Measurements from ENCODE around the gene SURF1. TPM values are rescaled to one million over a fixed set of nuclear protein-coding genes. Genes with fewer than 3 reads are reported as not detected.

The SURF1 gene
- polyA plus RNA-seq, 1 donor, result 32.5 TPM

GRCh38 chr9:133375724-133376654 is 19.7 kb upstream of the SURF1 start, which contains the start of the genes STKLD1 and SURF4:
STKLD1 (plus strand) TSS chr9:133376366; CDS start chr9:133376474, 108 bp downstream.
SURF4 (minus strand) TSS chr9:133376060; CDS start chr9:133375969, 91 bp downstream.
- Histone ChIP-seq H3K9me3 (ENCODE audit: control insufficient read depth, low read depth, low read length) (peaks cover 3% of the 10 kb centered on the region), H3K4me1 (ENCODE audit: control insufficient read depth, insufficient read depth, low read length) (peaks cover 31% of the 10 kb centered on the region), H3K4me3 (ENCODE audit: low read length) (peak within 1 kb of the TSS; percentile 75), H3K27me3 (ENCODE audit: control insufficient read depth, insufficient read depth, low read length) (no peaks in the 10 kb centered on the region), H3K27ac (ENCODE audit: low read length) (peak within 1 kb of the TSS; percentile 98), H3K36me3 (ENCODE audit: control insufficient read depth, insufficient read depth, low read length) (peaks cover 27% of the 10 kb centered on the region)
- DNase-seq, result peak; percentile 97 to 99
- WGBS (ENCODE audit: insufficient coverage, low lambda C conversion rate), result no CpG with 5 or more reads among the region's 120 CpGs

DNA sequence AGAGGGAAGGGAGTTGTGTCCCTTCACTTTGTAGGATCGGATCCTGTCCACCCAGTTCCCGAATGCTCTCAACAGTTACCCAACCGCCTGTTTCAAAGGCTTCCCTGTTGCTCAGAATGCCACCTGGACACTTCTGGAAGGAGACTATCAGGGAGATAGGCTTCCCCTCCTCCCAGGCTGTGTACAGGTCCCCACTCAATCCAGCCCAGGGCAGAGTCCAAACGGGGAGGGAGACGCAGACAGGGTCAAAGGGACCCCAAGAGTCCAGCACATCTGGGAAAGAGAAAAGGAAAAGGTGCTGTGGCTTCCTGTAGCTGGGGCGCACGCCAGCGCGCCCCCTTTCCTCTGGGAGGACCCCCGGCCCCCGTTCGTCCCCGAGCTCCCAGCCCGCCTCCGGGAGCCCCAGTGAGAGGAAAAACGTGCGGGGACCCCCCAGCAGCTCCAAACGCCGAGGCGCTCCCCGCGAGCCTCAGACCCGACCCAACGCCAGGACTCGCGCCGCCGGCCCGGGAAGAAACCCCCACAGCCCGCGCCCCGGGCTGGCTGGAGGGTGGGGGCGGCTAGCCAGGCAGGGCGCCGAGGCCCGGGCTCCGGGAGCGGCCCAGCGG is 18.9 kb upstream of the SURF1 start:
- H3K9me3 ChIP-seq (ENCODE audit: control insufficient read depth, low read depth, low read length), result peaks cover 3% of the 10 kb centered on the region
- H3K4me1 ChIP-seq (ENCODE audit: control insufficient read depth, insufficient read depth, low read length), result peaks cover 38% of the 10 kb centered on the region
- DNase-seq, result peak; percentile 88 to 94
- H3K27me3 ChIP-seq (ENCODE audit: control insufficient read depth, insufficient read depth, low read length), result no peaks in the 10 kb centered on the region
- peaks cover 34% of the 10 kb centered on the region for H3K36me3 ChIP-seq (ENCODE audit: control insufficient read depth, insufficient read depth, low read length)
- peak overlapping the region; percentile 75 for H3K4me3 ChIP-seq (ENCODE audit: low read length)
- WGBS (ENCODE audit: insufficient coverage, low lambda C conversion rate), result no CpG with 5 or more reads among the region's 39 CpGs
- H3K27ac ChIP-seq (ENCODE audit: low read length), result peak overlapping the region; percentile 98

- H3K4me3 ChIP-seq (ENCODE audit: low read length), result peak overlapping the region; percentile 75
- no peak for DNase-seq
- peaks cover 3% of the 10 kb centered on the region for H3K9me3 ChIP-seq (ENCODE audit: control insufficient read depth, low read depth, low read length)
- 67% methylated on average over 1 of the region's 12 CpGs for WGBS (ENCODE audit: insufficient coverage, low lambda C conversion rate)
- peak overlapping the region; percentile 98 for H3K27ac ChIP-seq (ENCODE audit: low read length)
- H3K4me1 ChIP-seq (ENCODE audit: control insufficient read depth, insufficient read depth, low read length), result peaks cover 44% of the 10 kb centered on the region
- H3K27me3 ChIP-seq (ENCODE audit: control insufficient read depth, insufficient read depth, low read length), result no peaks in the 10 kb centered on the region
- H3K36me3 ChIP-seq (ENCODE audit: control insufficient read depth, insufficient read depth, low read length), result peaks cover 39% of the 10 kb centered on the region
Observed at GRCh38 chr9:133374612-133375115, 18.4 kb upstream of the SURF1 start.

DNA sequence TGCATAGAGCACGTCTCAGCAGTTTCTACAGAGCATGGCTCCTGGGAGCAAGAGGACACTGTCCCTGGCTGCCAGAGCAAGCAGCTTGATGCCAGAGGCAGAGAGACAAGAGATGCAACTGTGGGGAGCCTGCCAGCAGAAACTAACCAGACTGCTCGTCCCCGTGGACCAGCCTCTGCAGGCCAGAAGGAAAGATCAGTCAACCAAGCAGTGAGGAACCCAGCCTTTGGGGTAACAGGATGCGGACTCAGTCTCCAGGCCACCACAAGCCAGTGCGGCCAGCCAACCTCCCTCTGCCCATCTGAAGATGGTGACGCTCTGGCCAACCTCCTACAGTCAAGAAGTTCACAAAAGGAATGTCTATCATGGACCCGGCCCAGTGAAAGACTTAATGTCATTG is 15.9 kb upstream of the SURF1 start:
- Histone ChIP-seq H3K4me1 (ENCODE audit: control insufficient read depth, insufficient read depth, low read length) (peaks cover 67% of the 10 kb centered on the region), H3K27ac (ENCODE audit: low read length) (peak overlapping the region; percentile 8), H3K9me3 (ENCODE audit: control insufficient read depth, low read depth, low read length) (no peaks in the 10 kb centered on the region), H3K27me3 (ENCODE audit: control insufficient read depth, insufficient read depth, low read length) (no peaks in the 10 kb centered on the region), H3K36me3 (ENCODE audit: control insufficient read depth, insufficient read depth, low read length) (peaks cover 53% of the 10 kb centered on the region), H3K4me3 (ENCODE audit: low read length) (no peak overlapping the region)
- WGBS (ENCODE audit: insufficient coverage, low lambda C conversion rate), result no CpG with 5 or more reads among the region's 7 CpGs
- DNase-seq, result no peak

GRCh38 chr9:133371261-133371711 is 15.0 kb upstream of the SURF1 start:
- Histone ChIP-seq H3K4me1 (ENCODE audit: control insufficient read depth, insufficient read depth, low read length) (peaks cover 70% of the 10 kb centered on the region), H3K27ac (ENCODE audit: low read length) (peak overlapping the region; percentile 73)

GRCh38 chr9:133370685-133371084 is 14.4 kb upstream of the SURF1 start:
- H3K27me3 ChIP-seq (ENCODE audit: control insufficient read depth, insufficient read depth, low read length), result no peaks in the 10 kb centered on the region
- DNase-seq, result no peak
- WGBS (ENCODE audit: insufficient coverage, low lambda C conversion rate), result 62% methylated on average over 3 of the region's 9 CpGs
- H3K36me3 ChIP-seq (ENCODE audit: control insufficient read depth, insufficient read depth, low read length), result peaks cover 67% of the 10 kb centered on the region
- H3K4me3 ChIP-seq (ENCODE audit: low read length), result no peak overlapping the region
- no peaks in the 10 kb centered on the region for H3K9me3 ChIP-seq (ENCODE audit: control insufficient read depth, low read depth, low read length)
- H3K4me1 ChIP-seq (ENCODE audit: control insufficient read depth, insufficient read depth, low read length), result peaks cover 74% of the 10 kb centered on the region
- peak overlapping the region; percentile 73 for H3K27ac ChIP-seq (ENCODE audit: low read length)

More at GRCh38 chr9:133371261-133371711, 15.0 kb upstream of the SURF1 start:
- Histone ChIP-seq H3K27me3 (ENCODE audit: control insufficient read depth, insufficient read depth, low read length) (no peaks in the 10 kb centered on the region), H3K36me3 (ENCODE audit: control insufficient read depth, insufficient read depth, low read length) (peaks cover 61% of the 10 kb centered on the region), H3K4me3 (ENCODE audit: low read length) (no peak overlapping the region), H3K9me3 (ENCODE audit: control insufficient read depth, low read depth, low read length) (no peaks in the 10 kb centered on the region)
- no CpG with 5 or more reads among the region's 12 CpGs for WGBS (ENCODE audit: insufficient coverage, low lambda C conversion rate)
- no peak for DNase-seq

DNA sequence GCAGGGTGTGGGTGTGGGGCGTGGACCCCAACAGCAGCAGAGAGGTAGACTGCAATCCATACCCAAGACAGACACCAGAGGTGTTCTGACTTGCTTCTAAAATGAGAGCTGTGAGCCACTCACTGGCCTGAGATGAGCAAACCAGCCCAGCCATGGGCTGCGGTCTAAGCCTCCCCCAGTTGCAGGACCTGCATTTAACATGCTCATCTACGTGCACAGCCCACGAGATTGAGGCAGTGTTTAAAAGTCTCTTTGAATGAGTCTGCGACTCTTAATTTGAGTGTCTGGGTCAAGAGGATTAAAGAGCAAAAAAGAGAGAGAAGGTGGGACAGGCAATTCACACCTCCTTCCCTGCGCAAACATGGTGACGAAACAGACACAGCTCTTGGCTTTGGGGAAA is 13.6 kb upstream of the SURF1 start:
- 88% methylated on average over 1 of the region's 7 CpGs for WGBS (ENCODE audit: insufficient coverage, low lambda C conversion rate)
- H3K9me3 ChIP-seq (ENCODE audit: control insufficient read depth, low read depth, low read length), result no peaks in the 10 kb centered on the region
- DNase-seq, result no peak

DNA sequence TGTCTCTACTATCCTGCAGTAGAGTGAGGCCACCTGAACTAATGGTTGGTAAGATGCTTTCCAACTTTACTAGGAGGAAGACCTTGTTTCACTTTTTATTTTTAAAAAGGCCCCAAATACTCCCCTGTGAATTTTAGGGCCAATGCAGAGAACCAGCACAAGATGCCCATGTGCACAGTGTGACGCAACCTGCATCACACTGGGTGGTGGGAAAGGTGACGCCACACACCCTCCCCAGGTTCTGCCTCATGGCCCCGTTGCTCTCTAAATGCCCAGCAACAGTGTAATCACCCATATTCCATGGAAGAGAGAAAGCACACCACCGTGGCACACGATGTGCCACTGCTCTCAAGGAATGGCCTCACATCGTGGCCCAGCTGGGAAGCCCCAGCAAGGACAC is 13.1 kb upstream of the SURF1 start:
- Histone ChIP-seq H3K4me3 (ENCODE audit: low read length) (no peak overlapping the region), H3K9me3 (ENCODE audit: control insufficient read depth, low read depth, low read length) (no peaks in the 10 kb centered on the region), H3K4me1 (ENCODE audit: control insufficient read depth, insufficient read depth, low read length) (peaks cover 79% of the 10 kb centered on the region), H3K27me3 (ENCODE audit: control insufficient read depth, insufficient read depth, low read length) (no peaks in the 10 kb centered on the region), H3K36me3 (ENCODE audit: control insufficient read depth, insufficient read depth, low read length) (peaks cover 78% of the 10 kb centered on the region), H3K27ac (ENCODE audit: low read length) (peak overlapping the region; percentile 73)
- DNase-seq, result no peak
- no CpG with 5 or more reads among the region's 6 CpGs for WGBS (ENCODE audit: insufficient coverage, low lambda C conversion rate)

More for the DNA sequence above, 13.6 kb upstream of the SURF1 start:
- Histone ChIP-seq H3K4me1 (ENCODE audit: control insufficient read depth, insufficient read depth, low read length) (peaks cover 77% of the 10 kb centered on the region), H3K4me3 (ENCODE audit: low read length) (no peak overlapping the region), H3K36me3 (ENCODE audit: control insufficient read depth, insufficient read depth, low read length) (peaks cover 75% of the 10 kb centered on the region), H3K27me3 (ENCODE audit: control insufficient read depth, insufficient read depth, low read length) (no peaks in the 10 kb centered on the region), H3K27ac (ENCODE audit: low read length) (peak overlapping the region; percentile 73)

GRCh38 chr9:133368249-133368881 is 12.1 kb upstream of the SURF1 start:
- Histone ChIP-seq H3K27ac (ENCODE audit: low read length) (peak overlapping the region; percentile 73), H3K27me3 (ENCODE audit: control insufficient read depth, insufficient read depth, low read length) (no peaks in the 10 kb centered on the region), H3K4me1 (ENCODE audit: control insufficient read depth, insufficient read depth, low read length) (peaks cover 75% of the 10 kb centered on the region), H3K9me3 (ENCODE audit: control insufficient read depth, low read depth, low read length) (no peaks in the 10 kb centered on the region), H3K36me3 (ENCODE audit: control insufficient read depth, insufficient read depth, low read length) (peaks cover 81% of the 10 kb centered on the region), H3K4me3 (ENCODE audit: low read length) (no peak overlapping the region)
- peak; percentile 90 to 96 for DNase-seq
- 20% methylated on average over 1 of the region's 18 CpGs for WGBS (ENCODE audit: insufficient coverage, low lambda C conversion rate)

GRCh38 chr9:133367778-133368177 is 11.5 kb upstream of the SURF1 start:
- peaks cover 70% of the 10 kb centered on the region for H3K4me1 ChIP-seq (ENCODE audit: control insufficient read depth, insufficient read depth, low read length)
- peak overlapping the region; percentile 73 for H3K27ac ChIP-seq (ENCODE audit: low read length)
- H3K9me3 ChIP-seq (ENCODE audit: control insufficient read depth, low read depth, low read length), result no peaks in the 10 kb centered on the region
- DNase-seq, result no peak
- no peak overlapping the region for H3K4me3 ChIP-seq (ENCODE audit: low read length)
- no peaks in the 10 kb centered on the region for H3K27me3 ChIP-seq (ENCODE audit: control insufficient read depth, insufficient read depth, low read length)
- peaks cover 81% of the 10 kb centered on the region for H3K36me3 ChIP-seq (ENCODE audit: control insufficient read depth, insufficient read depth, low read length)
- WGBS (ENCODE audit: insufficient coverage, low lambda C conversion rate), result no CpG with 5 or more reads among the region's 10 CpGs

All from large intestine (tissue), 3 donors.